Panc1 (cell line): Measurements from ENCODE around the gene HSBP1L1. TPM values are rescaled to one million over a fixed set of nuclear protein-coding genes. Genes with fewer than 3 reads are reported as not detected.

Source experiments
- ATAC-seq: fragments of 200-7000 bp; cut with Tn5 transposase; 2 replicates; pipeline ENCODE4 v1.9.1; 2020; ENCODE audit warnings: mild to moderate bottlenecking, moderate library complexity
- BruUV-seq: library from RNA; stranded (reverse); fragments of 400-500 nt; replicated peaks from 2 replicates; lab custom pipeline; 2021; lab: Mats Ljungman, UMichigan
- CTCF ChIA-PET: fragments of 300-600 bp; sonication (Branson Sonifier 250); formaldehyde crosslinking; loops from one replicate; lab custom pipeline; 2022; ENCODE audit warnings: antibody characterized with exemption; lab: Charles Lee
- POLR2A ChIA-PET: fragments of 300-600 bp; sonication (Branson Sonifier 250); formaldehyde crosslinking; loops from one replicate; lab custom pipeline; 2022; ENCODE audit warnings: antibody characterized with exemption; lab: Charles Lee
- DNase-seq: peaks from one replicate; pipeline ENCODE4 v3.0.0-alpha.2; 2010; ENCODE audit warnings: low read depth, low spot score
- H3K27ac ChIP-seq: 2 replicates; pipeline ENCODE4 v1.5.1; 2011; ENCODE audit warnings: mild to moderate bottlenecking, low read length, inconsistent platforms
- H3K27me3 ChIP-seq: fragments of 200-500 bp; sonication (Bioruptor generic); 2 replicates; pipeline ENCODE4 v1.6.0; 2014; ENCODE audit warnings: low read length, inconsistent platforms; ENCODE audit not compliant: control insufficient read depth, insufficient read depth
- H3K36me3 ChIP-seq: fragments of 200-500 bp; sonication (Bioruptor generic); 2 replicates; pipeline ENCODE4 v1.5.1; 2014; ENCODE audit warnings: inconsistent platforms, mild to moderate bottlenecking, low read length, moderate library complexity; ENCODE audit not compliant: control insufficient read depth, insufficient read depth
- H3K4me1 ChIP-seq: 2 replicates; pipeline ENCODE4 v1.5.1; 2011; ENCODE audit warnings: inconsistent platforms, mild to moderate bottlenecking, low read length, moderate library complexity; ENCODE audit not compliant: control insufficient read depth, insufficient read depth
- H3K4me3 ChIP-seq, 2 experiments: 2 replicates each; pipeline ENCODE4 v1.5.1; 2011 to 2012; ENCODE audit warnings: low read depth in 2 of 2, low read length in 2 of 2, mild to moderate bottlenecking in 2 of 2, inconsistent platforms in 1 of 2, moderate library complexity in 1 of 2
- H3K9me3 ChIP-seq: fragments of 200-500 bp; sonication (Bioruptor generic); 2 replicates; pipeline ENCODE4 v1.5.1; 2014; ENCODE audit warnings: low read depth, mild to moderate bottlenecking, inconsistent platforms, low read length, moderate library complexity; ENCODE audit not compliant: control insufficient read depth, insufficient read depth
- POLR2AphosphoS5 ChIP-seq: IDR thresholded peaks from 2 replicates; pipeline ENCODE4 v1.6.1; 2012; ENCODE audit warnings: mild to moderate bottlenecking, low read depth, low read length, moderate library complexity
- REST ChIP-seq, 2 experiments: IDR thresholded peaks; 2 replicates each; pipeline ENCODE4 v1.6.1; 2011 to 2012; ENCODE audit warnings: low read depth in 2 of 2, control low read depth in 1 of 2, low read length in 1 of 2, mild to moderate bottlenecking in 1 of 2, moderate library complexity in 1 of 2; ENCODE audit not compliant: insufficient read depth in 1 of 2
- SIN3A ChIP-seq: IDR thresholded peaks from 2 replicates; pipeline ENCODE4 v1.6.1; 2012; ENCODE audit warnings: low read depth, mild to moderate bottlenecking, low read length, moderate library complexity, borderline replicate concordance; ENCODE audit not compliant: insufficient read depth
- TCF7L2 ChIP-seq: IDR thresholded peaks from 2 replicates; pipeline ENCODE4 v1.6.1; 2011; ENCODE audit warnings: mild to moderate bottlenecking, low read depth, low read length, inconsistent platforms
- in situ Hi-C: cut with HindIII; loops from 2 replicates; pipeline ENCODE4 v1.10.0; 2016; ENCODE audit warnings: low sequenced_read_pairs, low pct_unique_long_range_greater_than_20kb
- intact Hi-C: fragments of 100-400 bp; cut with micrococcal nuclease; formaldehyde crosslinking; loops from one replicate; pipeline ENCODE4 v1.10.0; 2022; ENCODE audit not compliant: unreplicated experiment
- total RNA-seq: library from RNA; stranded (reverse); gene quantifications from one replicate; pipeline ENCODE4 v1.2.1, GENCODE V29; 2021; ENCODE audit not compliant: unreplicated experiment
- TF ChIP-seq, protein P1 (sequence below): fragments of 450-650 bp; IDR thresholded peaks from 2 replicates; pipeline ENCODE4 v1.5.1; 2017; ENCODE audit warnings: mild to moderate bottlenecking

The HSBP1L1 gene
- total RNA-seq, 1 experiment from 2014 or later, result 45.4 TPM

- no peak overlapping the region for H3K4me3 ChIP-seq
- no TSS peak for BruUV-seq
- TF ChIP-seq TCF7L2 (no peak), REST (IDR thresholded peaks at IDR 0.05; ENCODE audit: insufficient read depth in 1 of 2, low read depth in 2 of 2, low read length in 1 of 2) (no peak), POLR2AphosphoS5 (no peak), SIN3A (no peak)
- DNase-seq, result no peak
- no peak for ATAC-seq
- H3K4me1 ChIP-seq, result peaks cover 26% of the 10 kb centered on the region
- ChIA-PET POLR2A (interaction anchor here (0.6 kb wide), 1 partner anchor 114 kb away, joined by 10 read pairs; no protein-coding TSS in a partner anchor), CTCF (interaction anchor here (0.7 kb wide), 2 partner anchors 18 to 50 kb away, joined by 3 to 4 read pairs; no protein-coding TSS in a partner anchor)
- no peaks in the 10 kb centered on the region for H3K27me3 ChIP-seq
- no peak overlapping the region for H3K27ac ChIP-seq
- no peaks in the 10 kb centered on the region for H3K9me3 ChIP-seq
- intact Hi-C loops (loop anchor here (5.0 kb wide), 1 partner anchor 42 kb away; no protein-coding TSS in a partner anchor), in situ Hi-C loops (no loop called here)
- peaks cover 10% of the 10 kb centered on the region for H3K36me3 ChIP-seq
Observed at GRCh38 chr18:79985172-79985571, 20.7 kb downstream of the HSBP1L1 start.

DNA sequence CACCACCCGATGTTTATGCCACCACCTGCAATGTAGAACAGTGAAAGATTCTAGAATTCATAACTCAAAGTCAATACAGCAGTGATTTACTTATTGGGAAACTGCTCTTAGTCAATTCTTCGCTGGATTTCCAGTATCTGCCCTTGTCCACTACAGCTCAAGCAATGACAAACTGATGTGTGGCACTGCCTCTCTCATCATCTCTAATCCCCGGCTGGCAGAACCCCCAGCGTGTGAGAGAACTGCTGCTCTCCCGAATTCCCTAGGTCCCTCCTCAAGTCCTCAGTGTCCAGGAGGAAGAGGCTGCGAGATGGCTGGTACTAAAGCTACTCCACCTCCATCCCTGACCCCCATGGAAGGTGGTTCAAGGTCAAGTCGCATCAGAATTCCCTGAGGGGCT is 22.3 kb downstream of the HSBP1L1 start:
- Histone ChIP-seq H3K27me3 (no peaks in the 10 kb centered on the region), H3K36me3 (peaks cover 10% of the 10 kb centered on the region), H3K4me1 (peaks cover 16% of the 10 kb centered on the region), H3K27ac (peak overlapping the region; percentile 95), H3K4me3 (peak overlapping the region; percentile 68 to 87), H3K9me3 (no peaks in the 10 kb centered on the region)
- CTCF ChIA-PET, result interaction anchor here (0.6 kb wide), 1 partner anchor 41 kb away, joined by 3 read pairs; no protein-coding TSS in a partner anchor
- TF ChIP-seq REST (IDR thresholded peaks at IDR 0.05; ENCODE audit: insufficient read depth in 1 of 2, low read depth in 2 of 2, low read length in 1 of 2), result no peak
- no peak for TF ChIP-seq TCF7L2
- TF ChIP-seq, protein P1, sequence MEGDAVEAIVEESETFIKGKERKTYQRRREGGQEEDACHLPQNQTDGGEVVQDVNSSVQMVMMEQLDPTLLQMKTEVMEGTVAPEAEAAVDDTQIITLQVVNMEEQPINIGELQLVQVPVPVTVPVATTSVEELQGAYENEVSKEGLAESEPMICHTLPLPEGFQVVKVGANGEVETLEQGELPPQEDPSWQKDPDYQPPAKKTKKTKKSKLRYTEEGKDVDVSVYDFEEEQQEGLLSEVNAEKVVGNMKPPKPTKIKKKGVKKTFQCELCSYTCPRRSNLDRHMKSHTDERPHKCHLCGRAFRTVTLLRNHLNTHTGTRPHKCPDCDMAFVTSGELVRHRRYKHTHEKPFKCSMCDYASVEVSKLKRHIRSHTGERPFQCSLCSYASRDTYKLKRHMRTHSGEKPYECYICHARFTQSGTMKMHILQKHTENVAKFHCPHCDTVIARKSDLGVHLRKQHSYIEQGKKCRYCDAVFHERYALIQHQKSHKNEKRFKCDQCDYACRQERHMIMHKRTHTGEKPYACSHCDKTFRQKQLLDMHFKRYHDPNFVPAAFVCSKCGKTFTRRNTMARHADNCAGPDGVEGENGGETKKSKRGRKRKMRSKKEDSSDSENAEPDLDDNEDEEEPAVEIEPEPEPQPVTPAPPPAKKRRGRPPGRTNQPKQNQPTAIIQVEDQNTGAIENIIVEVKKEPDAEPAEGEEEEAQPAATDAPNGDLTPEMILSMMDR, result no peak
- TF ChIP-seq SIN3A, result no peak
- TF ChIP-seq POLR2AphosphoS5, result no peak
- ATAC-seq, result no peak
- in situ Hi-C loops (no loop called here), intact Hi-C loops (loop anchor here (5.0 kb wide), 1 partner anchor 41 kb away; no protein-coding TSS in a partner anchor)
- BruUV-seq, result no TSS peak
- DNase-seq, result no peak
- POLR2A ChIA-PET, result no interaction called here
